Measurements from ENCODE around the gene TM2D1.

GRCh38 chr1:61638296-61638695 lies 86.6 kb downstream of the TM2D1 start:
- TF ChIP-seq POLR2A (IDR thresholded peaks at IDR 0.05; ENCODE audit: extremely low read depth, insufficient read length) (no peak), CTCF (IDR thresholded peaks at IDR 0.05; ENCODE audit: low read depth, low read length) (no peak)
